ENCODE results near the gene CPNE4. TPM values are rescaled to one million over a fixed set of nuclear protein-coding genes. Genes with fewer than 3 reads are reported as not detected.
A peak's percentile ranks its signal among the peaks of the same experiment; 100 is the strongest.

CPNE4 gene
- total RNA-seq (2014; rRNA removed) (not detected in 2 replicates), Bru-seq, nascent RNA (percentile 13 among the genes with signal in this experiment), BruChase-seq, experiment 1, labeled RNA remaining after a 6-hour chase (percentile 5 among the genes with signal in this experiment), BruChase-seq, experiment 2, labeled RNA remaining after a 2-hour chase (percentile 10 among the genes with signal in this experiment)
- long read RNA-seq, result 0 reads

DNA sequence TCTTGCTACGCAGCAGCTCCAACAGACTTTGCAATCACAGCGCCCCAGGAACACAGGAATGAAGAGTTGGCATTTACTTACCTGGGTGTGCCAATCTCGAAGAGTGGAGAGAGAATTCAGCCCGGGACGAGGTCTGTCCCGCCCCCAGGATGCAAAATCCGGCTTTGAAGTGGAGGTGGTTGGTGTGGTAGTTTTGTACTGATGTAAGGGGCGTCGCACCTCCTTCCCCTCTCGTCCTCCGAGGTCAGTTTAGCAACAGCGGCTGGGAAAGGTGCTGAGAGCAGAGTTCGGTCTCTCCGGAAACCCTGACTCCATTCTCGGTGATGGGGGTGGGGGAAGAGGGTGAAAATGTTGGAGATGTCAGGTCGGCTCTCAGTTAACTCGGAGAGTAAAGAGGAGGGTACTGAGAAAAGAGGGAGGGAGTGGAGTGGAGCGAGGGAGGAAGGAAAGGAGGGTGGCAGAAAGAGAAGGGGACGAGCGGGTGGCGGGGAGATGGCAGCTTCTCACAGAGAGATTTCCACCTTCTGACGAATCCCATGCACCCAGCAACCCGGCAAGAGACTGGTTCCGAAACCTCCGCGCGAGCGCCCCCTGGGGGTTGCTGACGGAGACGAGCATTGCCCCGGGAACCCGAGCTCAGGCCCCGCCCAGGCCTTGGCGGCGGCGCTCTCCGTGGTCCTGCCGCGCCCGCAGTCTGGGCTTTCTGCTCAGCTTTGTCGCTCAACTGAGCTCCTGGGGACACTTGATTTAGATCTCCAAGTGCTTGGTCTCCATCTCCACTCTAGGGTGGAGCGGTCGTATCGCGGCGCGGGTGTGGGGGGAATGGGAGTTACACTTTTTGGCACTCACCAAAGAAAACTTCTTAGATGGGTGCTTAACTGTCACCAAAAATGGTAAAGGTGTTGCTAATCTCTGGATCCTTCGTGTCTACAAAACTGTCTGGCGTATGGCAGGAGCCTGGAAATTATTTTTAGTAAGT, at the start of gene CPNE4:
Gene CPNE4, minus strand, starts transcription at position 529 of the 979 bp plus-strand sequence.
- H3K4me2 ChIP-seq (ENCODE audit: low read length), result no peak within 1 kb of the TSS

DNA sequence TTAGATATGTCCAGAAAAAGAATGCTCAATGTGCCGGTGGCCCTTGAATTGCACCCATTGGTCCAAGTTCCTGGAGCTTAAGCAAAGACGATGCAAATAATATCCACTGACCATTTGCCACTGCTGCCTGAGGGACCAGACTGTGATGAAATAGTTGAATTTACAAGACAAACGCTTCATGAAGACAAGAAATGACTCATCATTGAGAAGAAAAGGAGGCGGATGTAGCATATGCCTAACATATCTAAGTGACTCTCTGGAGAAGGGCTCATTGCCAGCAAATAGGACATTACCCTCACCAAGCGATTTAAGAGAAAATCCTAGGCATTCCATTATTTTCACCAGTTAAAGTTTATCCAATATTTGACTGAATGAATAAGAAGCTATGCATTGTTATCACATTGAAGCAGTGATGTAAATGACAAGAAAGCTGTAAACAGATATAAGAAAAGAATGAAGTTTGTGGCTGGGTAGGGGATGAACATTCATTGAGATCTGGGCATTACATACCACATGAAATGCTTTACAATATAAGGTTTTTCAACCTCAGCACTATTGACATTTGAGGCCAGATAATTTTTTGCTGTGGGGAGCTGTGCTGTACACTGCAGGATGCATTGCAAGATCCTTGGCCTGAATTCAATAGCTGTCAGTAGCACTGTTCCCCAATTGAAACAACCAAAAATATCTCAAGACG, 48.9 kb upstream of the CPNE4 start:
- Histone ChIP-seq H4K20me1 (ENCODE audit: low read length) (no peaks in the 10 kb centered on the region), H2AFZ (ENCODE audit: low read length) (no peak overlapping the region), H3K79me2 (ENCODE audit: low read length) (no peaks in the 10 kb centered on the region), H3K9ac (ENCODE audit: low read length) (no peak overlapping the region), H3K4me2 (ENCODE audit: low read length) (no peak overlapping the region), H3K4me3 (ENCODE audit: low read length) (no peak overlapping the region), H3K27me3 (ENCODE audit: low read length) (no peaks in the 10 kb centered on the region), H3K36me3 (ENCODE audit: low read depth, low read length) (no peaks in the 10 kb centered on the region), H3K4me1 (ENCODE audit: insufficient read depth, low read length) (peaks cover 21% of the 10 kb centered on the region), H3K9me2 (replicated peaks; ENCODE audit: low read length) (no peaks in the 10 kb centered on the region), H3K27ac (ENCODE audit: low read length) (no peak overlapping the region), H3K9me3 (ENCODE audit: low read length) (no peaks in the 10 kb centered on the region), H3F3A (ENCODE audit: low read length, unreplicated experiment) (no peaks in the 10 kb centered on the region)
- intact Hi-C loops (cut with micrococcal nuclease), result loop anchor here (10.0 kb wide), 1 partner anchor 51 kb away; no protein-coding TSS in a partner anchor
- no TSS peak for BruUV-seq (replicated peaks)
- no peak for TF ChIP-seq EZH2phosphoT487 (IDR thresholded peaks at IDR 0.05; ENCODE audit: borderline replicate concordance, low read length)
- ATAC-seq (peak; percentile 85), DNase-seq (peak; percentile 82)
- ChIA-PET POLR2A (ENCODE audit: unreplicated experiment) (no interaction called here), CTCF (interaction anchor here (0.5 kb wide), 1 partner anchor 185 kb away, joined by 3 read pairs; no protein-coding TSS in a partner anchor)

More for the DNA sequence above, at the start of gene CPNE4:
- H4K20me1 ChIP-seq (ENCODE audit: low read length), result no peaks in the 10 kb centered on the region
- CTCF ChIA-PET, result no interaction called here
- no peak within 1 kb of the TSS for H3K27ac ChIP-seq (ENCODE audit: low read length)
- no peak within 1 kb of the TSS for H3K9ac ChIP-seq (ENCODE audit: low read length)
- H2AFZ ChIP-seq (ENCODE audit: low read length), result no peak within 1 kb of the TSS
- H3K79me2 ChIP-seq (ENCODE audit: low read length), result no peaks in the 10 kb centered on the region
- H3K27me3 ChIP-seq (ENCODE audit: low read length), result no peaks in the 10 kb centered on the region
- H3F3A ChIP-seq (ENCODE audit: low read length, unreplicated experiment), result no peaks in the 10 kb centered on the region
- POLR2A ChIA-PET (ENCODE audit: unreplicated experiment), result no interaction called here
- no peak for TF ChIP-seq EZH2 (IDR thresholded peaks at IDR 0.05; ENCODE audit: low read length, unreplicated experiment)
- TF ChIP-seq EZH2phosphoT487 (IDR thresholded peaks at IDR 0.05; ENCODE audit: borderline replicate concordance, low read length), result no peak
- TF ChIP-seq, protein P1, sequence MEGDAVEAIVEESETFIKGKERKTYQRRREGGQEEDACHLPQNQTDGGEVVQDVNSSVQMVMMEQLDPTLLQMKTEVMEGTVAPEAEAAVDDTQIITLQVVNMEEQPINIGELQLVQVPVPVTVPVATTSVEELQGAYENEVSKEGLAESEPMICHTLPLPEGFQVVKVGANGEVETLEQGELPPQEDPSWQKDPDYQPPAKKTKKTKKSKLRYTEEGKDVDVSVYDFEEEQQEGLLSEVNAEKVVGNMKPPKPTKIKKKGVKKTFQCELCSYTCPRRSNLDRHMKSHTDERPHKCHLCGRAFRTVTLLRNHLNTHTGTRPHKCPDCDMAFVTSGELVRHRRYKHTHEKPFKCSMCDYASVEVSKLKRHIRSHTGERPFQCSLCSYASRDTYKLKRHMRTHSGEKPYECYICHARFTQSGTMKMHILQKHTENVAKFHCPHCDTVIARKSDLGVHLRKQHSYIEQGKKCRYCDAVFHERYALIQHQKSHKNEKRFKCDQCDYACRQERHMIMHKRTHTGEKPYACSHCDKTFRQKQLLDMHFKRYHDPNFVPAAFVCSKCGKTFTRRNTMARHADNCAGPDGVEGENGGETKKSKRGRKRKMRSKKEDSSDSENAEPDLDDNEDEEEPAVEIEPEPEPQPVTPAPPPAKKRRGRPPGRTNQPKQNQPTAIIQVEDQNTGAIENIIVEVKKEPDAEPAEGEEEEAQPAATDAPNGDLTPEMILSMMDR (conservative IDR thresholded peaks at IDR 0.05; ENCODE audit: low read depth, low read length), result peak; percentile 43; the same call in 1 of the 2 replicates
- no peaks in the 10 kb centered on the region for H3K9me3 ChIP-seq (ENCODE audit: low read length)
- H3K4me1 ChIP-seq (ENCODE audit: insufficient read depth, low read length), result peaks cover 6% of the 10 kb centered on the region
- DNase-seq (peak; percentile 10), ATAC-seq (no peak)
- no peaks in the 10 kb centered on the region for H3K36me3 ChIP-seq (ENCODE audit: low read depth, low read length)
- intact Hi-C loops (cut with micrococcal nuclease), result no loop called here
- no TSS peak for BruUV-seq (replicated peaks)
- no peaks in the 10 kb centered on the region for H3K9me2 ChIP-seq (replicated peaks; ENCODE audit: low read length)
- H3K4me3 ChIP-seq (ENCODE audit: low read length), result no peak within 1 kb of the TSS

- DNase-seq, result no peak
- no peak overlapping the region for H2AFZ ChIP-seq (ENCODE audit: low read length)
- CTCF ChIA-PET, result interaction anchor here (0.5 kb wide), 1 partner anchor 185 kb away, joined by 3 read pairs; no protein-coding TSS in a partner anchor
- POLR2A ChIA-PET (ENCODE audit: unreplicated experiment), result no interaction called here
- intact Hi-C loops (cut with micrococcal nuclease), result loop anchor here (10.0 kb wide), 1 partner anchor 52 kb away; no protein-coding TSS in a partner anchor
- H3K9me2 ChIP-seq (replicated peaks; ENCODE audit: low read length), result no peaks in the 10 kb centered on the region
- no peaks in the 10 kb centered on the region for H3K9me3 ChIP-seq (ENCODE audit: low read length)
- peaks cover 21% of the 10 kb centered on the region for H3K4me1 ChIP-seq (ENCODE audit: insufficient read depth, low read length)
- ATAC-seq, result no peak
- TF ChIP-seq, protein P1 (conservative IDR thresholded peaks at IDR 0.05; ENCODE audit: low read depth, low read length), result no peak
- TF ChIP-seq EZH2phosphoT487 (IDR thresholded peaks at IDR 0.05; ENCODE audit: borderline replicate concordance, low read length), result no peak
- no peak for TF ChIP-seq EZH2 (IDR thresholded peaks at IDR 0.05; ENCODE audit: low read length, unreplicated experiment)
- no TSS peak for BruUV-seq (replicated peaks)
- H3F3A ChIP-seq (ENCODE audit: low read length, unreplicated experiment), result no peaks in the 10 kb centered on the region
- H3K27me3 ChIP-seq (ENCODE audit: low read length), result no peaks in the 10 kb centered on the region
- no peaks in the 10 kb centered on the region for H4K20me1 ChIP-seq (ENCODE audit: low read length)
- no peak overlapping the region for H3K27ac ChIP-seq (ENCODE audit: low read length)
- no peak overlapping the region for H3K4me2 ChIP-seq (ENCODE audit: low read length)
- no peak overlapping the region for H3K9ac ChIP-seq (ENCODE audit: low read length)
- H3K79me2 ChIP-seq (ENCODE audit: low read length), result no peaks in the 10 kb centered on the region
- H3K4me3 ChIP-seq (ENCODE audit: low read length), result no peak overlapping the region
- H3K36me3 ChIP-seq (ENCODE audit: low read depth, low read length), result no peaks in the 10 kb centered on the region
Observed at GRCh38 chr3:132083159-132083558, 48.3 kb upstream of the CPNE4 start.
